ENCODE measurements around the gene TPBGL. TPM values are rescaled to one million over a fixed set of nuclear protein-coding genes. Genes with fewer than 3 reads are reported as not detected.

TPBGL gene
- total RNA-seq, 1 donor from 2014 or later = 2.3 TPM

GRCh38 chr11:75267171-75267970 lies 26.8 kb downstream of the TPBGL start:
- no peak for TF ChIP-seq CTCF (IDR thresholded peaks at IDR 0.05; ENCODE audit: partially characterized antibody, unreplicated experiment)
- H3K4me3 Mint-ChIP-seq (ENCODE audit: unreplicated experiment) = no peak overlapping the region
- H3K27me3 Mint-ChIP-seq (ENCODE audit: unreplicated experiment) = peaks cover 6% of the 10 kb centered on the region
- no peaks in the 10 kb centered on the region for H3K36me3 Mint-ChIP-seq (ENCODE audit: unreplicated experiment)
- peak; percentile 9 for DNase-seq
- no peak overlapping the region for H3K27ac Mint-ChIP-seq (ENCODE audit: unreplicated experiment)
- H3K9me3 Mint-ChIP-seq (ENCODE audit: unreplicated experiment) = peaks cover 8% of the 10 kb centered on the region
- H3K4me1 Mint-ChIP-seq (ENCODE audit: low read depth, unreplicated experiment) = peaks cover 3% of the 10 kb centered on the region

- Mint-ChIP-seq H3K4me3 (ENCODE audit: unreplicated experiment) (no peak overlapping the region), H3K27ac (ENCODE audit: unreplicated experiment) (no peak overlapping the region), H3K36me3 (ENCODE audit: unreplicated experiment) (no peaks in the 10 kb centered on the region), H3K9me3 (ENCODE audit: unreplicated experiment) (peaks cover 8% of the 10 kb centered on the region), H3K4me1 (ENCODE audit: low read depth, unreplicated experiment) (peaks cover 3% of the 10 kb centered on the region), H3K27me3 (ENCODE audit: unreplicated experiment) (peaks cover 6% of the 10 kb centered on the region)
- peak; percentile 6 for DNase-seq
- no peak for TF ChIP-seq CTCF (IDR thresholded peaks at IDR 0.05; ENCODE audit: partially characterized antibody, unreplicated experiment)
These were observed 28.2 kb downstream of the TPBGL start for GRCh38 chr11:75268626-75269366.

GRCh38 chr11:75269367-75269660 lies 28.7 kb downstream of the TPBGL start:
- TF ChIP-seq CTCF (IDR thresholded peaks at IDR 0.05; ENCODE audit: partially characterized antibody, unreplicated experiment) = no peak
- H3K27me3 Mint-ChIP-seq (ENCODE audit: unreplicated experiment) = peaks cover 6% of the 10 kb centered on the region

GRCh38 chr11:75269896-75270295 lies 29.3 kb downstream of the TPBGL start:
- peaks cover 6% of the 10 kb centered on the region for H3K27me3 Mint-ChIP-seq (ENCODE audit: unreplicated experiment)
- no peak for DNase-seq
- no peaks in the 10 kb centered on the region for H3K36me3 Mint-ChIP-seq (ENCODE audit: unreplicated experiment)
- peaks cover 9% of the 10 kb centered on the region for H3K9me3 Mint-ChIP-seq (ENCODE audit: unreplicated experiment)
- TF ChIP-seq CTCF (IDR thresholded peaks at IDR 0.05; ENCODE audit: partially characterized antibody, unreplicated experiment) = no peak
- peaks cover 3% of the 10 kb centered on the region for H3K4me1 Mint-ChIP-seq (ENCODE audit: low read depth, unreplicated experiment)
- no peak overlapping the region for H3K27ac Mint-ChIP-seq (ENCODE audit: unreplicated experiment)
- H3K4me3 Mint-ChIP-seq (ENCODE audit: unreplicated experiment) = no peak overlapping the region

More at GRCh38 chr11:75269367-75269660, 28.7 kb downstream of the TPBGL start:
- Mint-ChIP-seq H3K9me3 (ENCODE audit: unreplicated experiment) (peaks cover 9% of the 10 kb centered on the region), H3K36me3 (ENCODE audit: unreplicated experiment) (no peaks in the 10 kb centered on the region), H3K4me3 (ENCODE audit: unreplicated experiment) (no peak overlapping the region), H3K4me1 (ENCODE audit: low read depth, unreplicated experiment) (peaks cover 3% of the 10 kb centered on the region), H3K27ac (ENCODE audit: unreplicated experiment) (no peak overlapping the region)
- no peak for DNase-seq

GRCh38 chr11:75270896-75271418 lies 30.4 kb downstream of the TPBGL start:
- Mint-ChIP-seq H3K4me1 (ENCODE audit: low read depth, unreplicated experiment) (peaks cover 3% of the 10 kb centered on the region), H3K9me3 (ENCODE audit: unreplicated experiment) (peaks cover 9% of the 10 kb centered on the region), H3K27me3 (ENCODE audit: unreplicated experiment) (peaks cover 4% of the 10 kb centered on the region), H3K4me3 (ENCODE audit: unreplicated experiment) (no peak overlapping the region), H3K36me3 (ENCODE audit: unreplicated experiment) (no peaks in the 10 kb centered on the region), H3K27ac (ENCODE audit: unreplicated experiment) (no peak overlapping the region)
- no peak for TF ChIP-seq CTCF (IDR thresholded peaks at IDR 0.05; ENCODE audit: partially characterized antibody, unreplicated experiment)
- peak; percentile 5 for DNase-seq

Data from glutamatergic neuron (in vitro differentiated cells).